ENCODE data around the gene EPHA1. TPM values are rescaled to one million over a fixed set of nuclear protein-coding genes. Genes with fewer than 3 reads are reported as not detected.

EPHA1 gene
- total and polyA plus RNA-seq, 2 of the 4 experiments (the other 2 are of a cell fraction): 0.10 TPM; not detected in 1

DNA sequence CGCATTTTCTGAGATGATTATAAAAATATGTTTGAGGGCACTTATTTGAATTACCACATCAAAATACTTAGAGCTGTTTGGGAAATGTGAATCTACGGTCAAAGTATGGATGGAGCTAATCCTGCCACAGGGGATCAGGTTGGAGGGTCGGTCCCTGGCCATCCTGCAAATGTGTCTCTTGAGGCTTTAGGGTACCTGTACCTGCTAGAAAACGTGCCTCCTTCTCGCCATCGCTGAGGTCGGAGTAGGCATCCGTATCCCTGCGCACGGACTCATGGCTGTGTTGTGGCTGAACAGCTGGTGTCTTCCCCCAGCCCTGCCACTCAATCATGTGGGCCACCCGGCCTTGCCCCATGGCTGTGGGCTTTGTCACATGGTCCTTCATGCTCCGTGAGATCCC is 50.0 kb downstream of the EPHA1 start:
- Histone ChIP-seq H2AFZ (replicated peaks; ENCODE audit: low read length, poor library complexity) (no peak overlapping the region), H2AK9ac (replicated peaks; ENCODE audit: low read depth, low read length, poor library complexity) (no peak overlapping the region), H3K18ac (ENCODE audit: low read depth, low read length) (no peak overlapping the region), H2BK5ac (ENCODE audit: low read depth, low read length, poor library complexity, severe bottlenecking) (no peak overlapping the region), H2BK120ac (ENCODE audit: low read depth, low read length) (no peak overlapping the region), H4K91ac (ENCODE audit: insufficient read depth, low read depth, low read length) (no peak overlapping the region), H3K4ac (ENCODE audit: low read depth, low read length) (no peak overlapping the region), H3K14ac (replicated peaks; ENCODE audit: low read depth, low read length) (no peak overlapping the region), H3K79me1 (ENCODE audit: low read depth in 1 of 2, low read length in 2 of 2) (no peaks in the 10 kb centered on the region), H3K23ac (ENCODE audit: low read depth, low read length) (no peak overlapping the region), H3K9me3 (ENCODE audit: control insufficient read depth, insufficient read depth, low read length) (no peaks in the 10 kb centered on the region), H2BK15ac (ENCODE audit: low read depth, low read length) (no peak overlapping the region), H2BK20ac (ENCODE audit: low read depth, low read length) (no peak overlapping the region), H3K36me3 (ENCODE audit: control insufficient read depth, insufficient read depth, low read length) (peaks cover 2% of the 10 kb centered on the region; the same call in 1 of the 2 replicates), H4K20me1 (ENCODE audit: insufficient read depth, low read length) (no peaks in the 10 kb centered on the region), H4K8ac (ENCODE audit: low read depth in 2 of 2, low read length in 2 of 2) (no peak overlapping the region), H3K9ac (ENCODE audit: low read depth, low read length) (no peak overlapping the region), H3K27me3 (ENCODE audit: control insufficient read depth, insufficient read depth, low read length) (peaks cover 28% of the 10 kb centered on the region), H4K5ac (ENCODE audit: low read depth, low read length) (no peak overlapping the region), H3K27ac (ENCODE audit: insufficient read depth, low read length) (no peak overlapping the region), H3K4me3 (ENCODE audit: insufficient read depth, low read depth, low read length) (no peak overlapping the region), H3K56ac (ENCODE audit: extremely low read depth, insufficient read depth, low read length) (no peak overlapping the region), H3K4me2 (ENCODE audit: low read depth, low read length) (no peak overlapping the region), H3K9me1 (ENCODE audit: insufficient read depth, low read length) (no peaks in the 10 kb centered on the region), H2AK5ac (ENCODE audit: low read depth, low read length) (no peak overlapping the region), H3K4me1 (ENCODE audit: control insufficient read depth, insufficient read depth, low read length) (no peaks in the 10 kb centered on the region)
- in situ Hi-C loops (cut with MboI; ENCODE audit: low sequenced_read_pairs) (no loop called here), intact Hi-C loops (cut with micrococcal nuclease) (no loop called here), dilution Hi-C loops (cut with HindIII; ENCODE audit: low sequenced_read_pairs, unreplicated experiment) (no loop called here)
- no peak for DNase-seq
- BruUV-seq (replicated peaks): no TSS peak
- TF ChIP-seq CEBPB (IDR thresholded peaks at IDR 0.05; ENCODE audit: low read depth, low read length) (no peak), RCOR1 (IDR thresholded peaks at IDR 0.05; ENCODE audit: insufficient replicate concordance, low read length) (no peak), MAFK (IDR thresholded peaks at IDR 0.05; ENCODE audit: low read depth, low read length) (no peak), RFX5 (IDR thresholded peaks at IDR 0.05; ENCODE audit: low read depth, low read length) (no peak), NFE2L2 (IDR thresholded peaks at IDR 0.05; ENCODE audit: low read depth, low read length) (no peak), POLR2A (IDR thresholded peaks at IDR 0.05; ENCODE audit: low read depth, low read length) (no peak), MXI1 (IDR thresholded peaks at IDR 0.05; ENCODE audit: borderline replicate concordance, low read depth, low read length) (no peak), CHD1 (IDR thresholded peaks at IDR 0.05; ENCODE audit: low read depth, low read length) (no peak), MAZ (IDR thresholded peaks at IDR 0.05; ENCODE audit: borderline replicate concordance, low read depth, low read length) (no peak), RAD21 (IDR thresholded peaks at IDR 0.05; ENCODE audit: low read length) (no peak), BHLHE40 (IDR thresholded peaks at IDR 0.05; ENCODE audit: low read depth, low read length) (no peak), FOS (IDR thresholded peaks at IDR 0.05; ENCODE audit: low read depth, low read length) (no peak), SMC3 (IDR thresholded peaks at IDR 0.05; ENCODE audit: low read depth, low read length) (no peak)
- TF ChIP-seq, protein P1, sequence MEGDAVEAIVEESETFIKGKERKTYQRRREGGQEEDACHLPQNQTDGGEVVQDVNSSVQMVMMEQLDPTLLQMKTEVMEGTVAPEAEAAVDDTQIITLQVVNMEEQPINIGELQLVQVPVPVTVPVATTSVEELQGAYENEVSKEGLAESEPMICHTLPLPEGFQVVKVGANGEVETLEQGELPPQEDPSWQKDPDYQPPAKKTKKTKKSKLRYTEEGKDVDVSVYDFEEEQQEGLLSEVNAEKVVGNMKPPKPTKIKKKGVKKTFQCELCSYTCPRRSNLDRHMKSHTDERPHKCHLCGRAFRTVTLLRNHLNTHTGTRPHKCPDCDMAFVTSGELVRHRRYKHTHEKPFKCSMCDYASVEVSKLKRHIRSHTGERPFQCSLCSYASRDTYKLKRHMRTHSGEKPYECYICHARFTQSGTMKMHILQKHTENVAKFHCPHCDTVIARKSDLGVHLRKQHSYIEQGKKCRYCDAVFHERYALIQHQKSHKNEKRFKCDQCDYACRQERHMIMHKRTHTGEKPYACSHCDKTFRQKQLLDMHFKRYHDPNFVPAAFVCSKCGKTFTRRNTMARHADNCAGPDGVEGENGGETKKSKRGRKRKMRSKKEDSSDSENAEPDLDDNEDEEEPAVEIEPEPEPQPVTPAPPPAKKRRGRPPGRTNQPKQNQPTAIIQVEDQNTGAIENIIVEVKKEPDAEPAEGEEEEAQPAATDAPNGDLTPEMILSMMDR (conservative IDR thresholded peaks at IDR 0.05; ENCODE audit: low read depth, low read length): no peak
- TF ChIP-seq, protein P2, sequence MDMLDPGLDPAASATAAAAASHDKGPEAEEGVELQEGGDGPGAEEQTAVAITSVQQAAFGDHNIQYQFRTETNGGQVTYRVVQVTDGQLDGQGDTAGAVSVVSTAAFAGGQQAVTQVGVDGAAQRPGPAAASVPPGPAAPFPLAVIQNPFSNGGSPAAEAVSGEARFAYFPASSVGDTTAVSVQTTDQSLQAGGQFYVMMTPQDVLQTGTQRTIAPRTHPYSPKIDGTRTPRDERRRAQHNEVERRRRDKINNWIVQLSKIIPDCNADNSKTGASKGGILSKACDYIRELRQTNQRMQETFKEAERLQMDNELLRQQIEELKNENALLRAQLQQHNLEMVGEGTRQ (IDR thresholded peaks at IDR 0.05; ENCODE audit: low read depth, low read length): no peak
- TF ChIP-seq, protein P3, sequence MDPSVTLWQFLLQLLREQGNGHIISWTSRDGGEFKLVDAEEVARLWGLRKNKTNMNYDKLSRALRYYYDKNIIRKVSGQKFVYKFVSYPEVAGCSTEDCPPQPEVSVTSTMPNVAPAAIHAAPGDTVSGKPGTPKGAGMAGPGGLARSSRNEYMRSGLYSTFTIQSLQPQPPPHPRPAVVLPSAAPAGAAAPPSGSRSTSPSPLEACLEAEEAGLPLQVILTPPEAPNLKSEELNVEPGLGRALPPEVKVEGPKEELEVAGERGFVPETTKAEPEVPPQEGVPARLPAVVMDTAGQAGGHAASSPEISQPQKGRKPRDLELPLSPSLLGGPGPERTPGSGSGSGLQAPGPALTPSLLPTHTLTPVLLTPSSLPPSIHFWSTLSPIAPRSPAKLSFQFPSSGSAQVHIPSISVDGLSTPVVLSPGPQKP (IDR thresholded peaks at IDR 0.05; ENCODE audit: borderline replicate concordance, low read depth, low read length): no peak
- ChIA-PET POLR2A (ENCODE audit: unreplicated experiment) (no interaction called here), CTCF (no interaction called here)
- WGBS, 2 experiments (ENCODE audit: extremely low coverage in 2 of 2, insufficient read length in 1 of 2): no CpG with 5 or more reads among the region's 12 CpGs
- ATAC-seq (ENCODE audit: low read depth): no peak

Measured in IMR-90 (cell line).